Large intestine (tissue), 3 donors: ENCODE data around the gene VPREB1. TPM values are rescaled to one million over a fixed set of nuclear protein-coding genes. Genes with fewer than 3 reads are reported as not detected.
"Not testable (repeated sequence)": the region's sequence is repeated elsewhere in the genome, so short reads cannot be mapped to it uniquely, and the experiment has no call there.

Source experiments
- DNase-seq, 2 donors: peaks; one replicate each; pipeline versions ENCODE4 v3.0.0 to v3.0.0-alpha.2; 2013
- H3K27ac ChIP-seq: one replicate; pipeline ENCODE4 v1.5.1; 2013; ENCODE audit warnings: low read length
- H3K27me3 ChIP-seq: 2 replicates; pipeline ENCODE4 v1.6.1; 2013; ENCODE audit warnings: low read length; ENCODE audit not compliant: control insufficient read depth, insufficient read depth
- H3K36me3 ChIP-seq: 2 replicates; pipeline ENCODE4 v1.6.1; 2013; ENCODE audit warnings: low read length; ENCODE audit not compliant: control insufficient read depth, insufficient read depth
- H3K4me1 ChIP-seq: one replicate; pipeline ENCODE4 v1.6.1; 2013; ENCODE audit warnings: low read length; ENCODE audit not compliant: control insufficient read depth, insufficient read depth
- H3K4me3 ChIP-seq: one replicate; pipeline ENCODE4 v1.5.1; 2013; ENCODE audit warnings: low read length
- H3K9me3 ChIP-seq: one replicate; pipeline ENCODE4 v1.6.1; 2013; ENCODE audit warnings: mild to moderate bottlenecking, low read depth, low read length, moderate library complexity; ENCODE audit not compliant: control insufficient read depth
- WGBS: methylation state at CpG from one replicate; pipeline ENCODE4 v1.1.5; 2013; ENCODE audit warnings: low lambda C conversion rate; ENCODE audit not compliant: insufficient coverage; 5-methylcytosine and 5-hydroxymethylcytosine counted together
- polyA plus RNA-seq: library from polyadenylated mRNA; unstranded; fragments of 120-200 nt; gene quantifications from one replicate; pipeline ENCODE4 v1.2.1, GENCODE V29; 2013

Gene VPREB1
- polyA plus RNA-seq, 1 donor: 0.24 TPM

- peaks cover 4% of the 10 kb centered on the region for H3K27me3 ChIP-seq
- H3K4me1 ChIP-seq: peaks cover 10% of the 10 kb centered on the region
- peak; percentile 91 for DNase-seq
- no peak overlapping the region for H3K4me3 ChIP-seq
- no CpG with 5 or more reads among the region's 5 CpGs for WGBS
- peak overlapping the region; percentile 90 for H3K27ac ChIP-seq
- H3K9me3 ChIP-seq: no peaks in the 10 kb centered on the region
- H3K36me3 ChIP-seq: no peaks in the 10 kb centered on the region
Observed at GRCh38 chr22:22214819-22215329, 29.7 kb upstream of the VPREB1 start.

DNA sequence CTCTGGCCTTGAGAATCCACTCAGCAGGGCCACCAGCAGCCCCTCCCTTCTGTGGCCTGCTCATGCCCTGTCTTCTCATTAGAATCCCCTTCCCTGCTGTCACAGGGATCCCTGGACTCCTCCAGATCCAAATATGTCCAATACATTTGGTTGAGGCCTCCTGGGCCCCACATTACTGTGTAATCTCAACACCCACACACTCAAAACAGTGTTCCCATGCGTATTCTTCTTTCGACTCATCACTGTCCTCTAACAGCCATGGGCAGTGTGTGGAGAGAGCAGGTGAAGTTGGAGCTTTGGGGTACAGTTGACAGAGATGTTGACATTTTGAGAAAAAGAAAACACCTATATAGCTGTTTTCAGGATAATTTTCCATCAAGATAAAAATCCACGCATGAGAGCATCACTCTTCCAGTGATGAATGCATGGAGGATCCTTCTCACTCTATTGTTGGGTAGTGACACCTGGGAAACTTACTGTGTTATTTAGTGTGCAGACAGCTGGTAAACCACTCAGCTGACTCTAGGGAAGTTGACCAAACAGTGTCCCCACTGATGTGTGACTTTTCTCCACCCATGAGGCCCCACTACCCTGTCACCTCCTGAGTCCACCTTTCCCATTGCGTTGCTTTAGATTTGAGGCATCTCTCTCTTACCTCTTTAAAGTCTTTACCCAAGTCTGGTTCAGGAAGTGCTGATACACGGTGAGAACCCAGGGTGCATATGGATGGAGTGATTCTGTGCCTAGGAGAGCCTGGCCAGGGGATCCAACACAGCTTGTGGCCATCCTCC, 28.7 kb upstream of the VPREB1 start:
- WGBS: 100% methylated on average over 1 of the region's 5 CpGs
- peaks cover 10% of the 10 kb centered on the region for H3K4me1 ChIP-seq
- H3K36me3 ChIP-seq: no peaks in the 10 kb centered on the region
- H3K9me3 ChIP-seq: no peaks in the 10 kb centered on the region
- H3K4me3 ChIP-seq: no peak overlapping the region
- H3K27ac ChIP-seq: peak overlapping the region; percentile 90
- DNase-seq: no peak
- peaks cover 4% of the 10 kb centered on the region for H3K27me3 ChIP-seq

- Histone ChIP-seq H3K4me3 (no peak overlapping the region), H3K27ac (no peak overlapping the region), H3K36me3 (no peaks in the 10 kb centered on the region), H3K4me1 (peaks cover 10% of the 10 kb centered on the region), H3K9me3 (no peaks in the 10 kb centered on the region), H3K27me3 (no peaks in the 10 kb centered on the region)
- WGBS: no CpG with 5 or more reads among the region's 4 CpGs
- DNase-seq: no peak
Observed at GRCh38 chr22:22216450-22216959, 28.1 kb upstream of the VPREB1 start.

DNA sequence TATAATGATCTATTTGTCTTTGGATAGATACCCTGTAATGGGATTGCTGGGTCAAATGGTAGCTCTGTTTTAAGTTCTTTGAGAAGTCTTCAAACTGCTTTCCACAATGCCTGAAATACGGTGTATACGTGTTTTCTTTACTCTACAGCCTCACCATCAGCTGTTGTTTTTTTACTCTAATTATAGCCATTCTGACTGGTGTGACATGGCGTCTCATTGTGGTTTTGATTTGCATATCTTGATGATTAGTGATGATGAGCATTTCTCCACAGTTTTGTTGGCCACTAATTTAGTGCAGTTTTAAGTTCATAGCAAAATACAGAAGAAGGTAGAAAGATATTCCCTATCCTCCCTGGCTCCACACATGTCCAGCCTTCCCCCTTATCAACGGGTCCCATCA, 26.3 kb upstream of the VPREB1 start:
- peaks cover 10% of the 10 kb centered on the region for H3K4me1 ChIP-seq
- H3K9me3 ChIP-seq: no peaks in the 10 kb centered on the region
- WGBS: no CpG with 5 or more reads among the region's 4 CpGs

DNA sequence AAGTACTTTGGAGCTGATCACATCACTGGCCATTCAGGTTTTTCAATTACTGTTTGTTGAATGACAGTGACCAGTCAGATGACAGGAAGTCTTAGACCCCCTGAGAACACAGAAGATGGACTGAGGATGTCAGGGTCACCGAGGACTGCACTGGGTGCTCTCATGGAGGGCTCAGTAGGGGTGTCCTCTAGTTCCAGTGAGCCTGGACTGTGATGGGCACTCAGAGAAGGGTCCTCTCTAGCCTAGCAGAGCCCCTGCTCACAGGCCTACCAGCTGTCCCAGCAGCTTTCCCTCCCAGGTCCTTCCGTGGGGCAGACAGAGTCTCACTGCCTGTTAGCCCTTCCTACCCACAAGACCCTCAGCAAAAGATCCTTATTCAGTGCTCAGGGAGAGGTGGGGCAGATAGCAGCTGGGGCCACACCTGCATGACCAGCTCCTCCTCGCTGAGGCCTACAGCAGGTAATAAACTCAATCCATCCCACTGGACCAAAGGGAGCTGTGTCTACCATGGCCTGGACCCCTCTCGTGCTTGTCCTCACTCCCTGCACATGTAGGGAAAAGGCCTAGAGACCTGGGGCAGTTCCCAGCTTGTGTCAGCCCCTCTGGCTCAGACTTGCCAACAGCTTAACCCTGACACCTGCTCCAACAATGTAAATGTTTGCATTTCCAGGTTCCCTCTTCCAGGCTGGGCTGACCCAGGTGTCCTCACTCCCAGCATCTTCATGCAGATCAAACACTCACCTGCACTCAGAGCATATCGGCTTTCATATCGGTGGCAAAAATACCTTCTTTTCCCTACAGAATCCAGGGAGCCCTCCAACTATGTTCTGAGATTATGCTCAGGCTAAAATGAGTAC, 25.2 kb upstream of the VPREB1 start:
- WGBS: no CpG with 5 or more reads among the region's 6 CpGs
- Histone ChIP-seq H3K9me3 (no peaks in the 10 kb centered on the region), H3K4me3 (no peak overlapping the region), H3K36me3 (no peaks in the 10 kb centered on the region), H3K4me1 (peaks cover 6% of the 10 kb centered on the region), H3K27ac (no peak overlapping the region), H3K27me3 (no peaks in the 10 kb centered on the region)
- no peak for DNase-seq

More for the DNA sequence above, 26.3 kb upstream of the VPREB1 start:
- Histone ChIP-seq H3K4me3 (no peak overlapping the region), H3K27ac (no peak overlapping the region), H3K27me3 (no peaks in the 10 kb centered on the region), H3K36me3 (no peaks in the 10 kb centered on the region)
- no peak for DNase-seq

DNA sequence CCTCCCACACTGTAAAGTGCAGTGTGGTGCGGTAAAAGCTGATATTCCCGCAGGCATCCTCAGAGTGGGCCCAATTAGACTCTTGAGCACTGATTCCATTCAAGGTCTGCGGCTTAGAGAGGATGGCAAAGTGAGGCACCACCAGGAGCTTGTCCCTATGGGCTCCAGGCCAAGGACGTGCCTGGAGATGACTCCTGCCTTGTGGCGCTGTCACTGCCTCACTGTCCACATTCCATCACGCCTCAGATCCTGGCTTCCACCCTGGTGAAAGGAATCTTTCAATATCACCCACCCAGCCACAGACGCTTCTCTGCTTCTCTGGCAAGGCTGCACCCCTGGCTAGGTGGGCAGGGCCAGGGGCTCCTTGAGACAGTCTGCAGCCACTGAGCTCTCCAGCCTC, 23.5 kb upstream of the VPREB1 start:
- not testable (repeated sequence) for H3K27ac ChIP-seq, H3K36me3 ChIP-seq, H3K4me3 ChIP-seq, H3K9me3 ChIP-seq, H3K27me3 ChIP-seq, H3K4me1 ChIP-seq, DNase-seq
- no CpG with 5 or more reads among the region's 7 CpGs for WGBS

GRCh38 chr22:22226448-22227187, 18.0 kb upstream of the VPREB1 start:
- Histone ChIP-seq H3K9me3 (no peaks in the 10 kb centered on the region), H3K27ac (no peak overlapping the region), H3K4me1 (no peaks in the 10 kb centered on the region), H3K4me3 (no peak overlapping the region), H3K36me3 (no peaks in the 10 kb centered on the region), H3K27me3 (peaks cover 4% of the 10 kb centered on the region)
- DNase-seq: no peak
- 87% methylated on average over 4 of the region's 6 CpGs for WGBS

- Histone ChIP-seq H3K36me3 (no peaks in the 10 kb centered on the region), H3K27ac (no peak overlapping the region), H3K4me1 (no peaks in the 10 kb centered on the region), H3K4me3 (no peak overlapping the region), H3K27me3 (peaks cover 8% of the 10 kb centered on the region), H3K9me3 (no peaks in the 10 kb centered on the region)
- 50% methylated on average over 2 of the region's 6 CpGs for WGBS
- DNase-seq: no peak
Observed at GRCh38 chr22:22228421-22228820, 16.2 kb upstream of the VPREB1 start.

- DNase-seq: no peak
- WGBS: no CpG with 5 or more reads among the region's 8 CpGs
- H3K4me3 ChIP-seq: no peak overlapping the region
Observed at GRCh38 chr22:22228921-22229320, 15.7 kb upstream of the VPREB1 start.

More at GRCh38 chr22:22228921-22229320, 15.7 kb upstream of the VPREB1 start:
- no peak overlapping the region for H3K27ac ChIP-seq
- H3K36me3 ChIP-seq: no peaks in the 10 kb centered on the region
- H3K4me1 ChIP-seq: no peaks in the 10 kb centered on the region
- H3K9me3 ChIP-seq: no peaks in the 10 kb centered on the region
- peaks cover 8% of the 10 kb centered on the region for H3K27me3 ChIP-seq
